Coronary artery (tissue), 2 donors: ENCODE measurements around the gene PDE8B.

Source experiments
- DNase-seq: peaks from one replicate; pipeline ENCODE4 v3.0.0-alpha.2; 2017; ENCODE audit warnings: low spot score
- H3K27ac ChIP-seq, 2 donors: fragments of 200-600 bp; sonication (generic); one replicate each; pipeline ENCODE4 v1.5.1; 2016 to 2019
- H3K4me3 ChIP-seq: fragments of 200-600 bp; sonication (generic); 2 replicates; pipeline ENCODE4 v1.5.1; 2016; ENCODE audit warnings: mild to moderate bottlenecking, moderate library complexity
- TF ChIP-seq, protein P1 (sequence below): fragments of 200-600 bp; sonication (generic); IDR thresholded peaks from one replicate; pipeline ENCODE4 v1.5.1; 2019; ENCODE audit warnings: antibody characterized with exemption

The PDE8B gene

DNA sequence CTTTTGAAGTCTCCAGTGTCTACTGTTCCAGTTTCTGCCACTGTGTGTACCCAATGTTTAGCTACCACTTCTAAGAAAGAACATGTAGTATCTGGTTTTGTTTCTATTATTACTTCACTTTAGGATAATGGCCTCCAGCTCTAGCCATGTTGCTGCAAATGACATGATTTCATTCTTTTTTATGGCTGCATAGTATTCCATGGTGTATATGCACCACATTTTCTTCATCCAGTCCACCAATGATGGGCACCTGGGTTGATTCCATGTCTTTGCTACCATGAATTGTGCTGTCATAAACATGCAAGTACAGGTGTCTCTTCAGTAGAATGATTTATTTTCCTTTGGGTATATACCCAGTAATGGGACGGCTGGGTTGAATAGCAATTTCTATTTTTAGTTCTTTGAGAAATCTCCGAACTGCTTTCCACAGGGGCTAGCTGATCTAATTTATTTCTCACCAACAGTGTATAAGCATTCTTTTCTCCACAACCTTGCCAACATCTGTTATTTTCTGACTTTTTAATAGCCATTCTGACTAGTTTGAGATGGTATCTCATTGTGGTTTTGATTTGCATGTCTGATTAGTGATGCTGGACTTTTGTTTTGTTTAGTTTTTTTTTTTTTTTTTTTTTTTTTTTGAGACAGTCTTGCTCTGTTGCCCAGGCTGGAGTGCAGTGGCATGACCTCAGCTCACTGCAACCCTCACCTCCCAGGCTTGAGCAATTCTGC lies 212.7 kb downstream of the PDE8B start:
- TF ChIP-seq, protein P1, sequence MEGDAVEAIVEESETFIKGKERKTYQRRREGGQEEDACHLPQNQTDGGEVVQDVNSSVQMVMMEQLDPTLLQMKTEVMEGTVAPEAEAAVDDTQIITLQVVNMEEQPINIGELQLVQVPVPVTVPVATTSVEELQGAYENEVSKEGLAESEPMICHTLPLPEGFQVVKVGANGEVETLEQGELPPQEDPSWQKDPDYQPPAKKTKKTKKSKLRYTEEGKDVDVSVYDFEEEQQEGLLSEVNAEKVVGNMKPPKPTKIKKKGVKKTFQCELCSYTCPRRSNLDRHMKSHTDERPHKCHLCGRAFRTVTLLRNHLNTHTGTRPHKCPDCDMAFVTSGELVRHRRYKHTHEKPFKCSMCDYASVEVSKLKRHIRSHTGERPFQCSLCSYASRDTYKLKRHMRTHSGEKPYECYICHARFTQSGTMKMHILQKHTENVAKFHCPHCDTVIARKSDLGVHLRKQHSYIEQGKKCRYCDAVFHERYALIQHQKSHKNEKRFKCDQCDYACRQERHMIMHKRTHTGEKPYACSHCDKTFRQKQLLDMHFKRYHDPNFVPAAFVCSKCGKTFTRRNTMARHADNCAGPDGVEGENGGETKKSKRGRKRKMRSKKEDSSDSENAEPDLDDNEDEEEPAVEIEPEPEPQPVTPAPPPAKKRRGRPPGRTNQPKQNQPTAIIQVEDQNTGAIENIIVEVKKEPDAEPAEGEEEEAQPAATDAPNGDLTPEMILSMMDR = no peak
- Histone ChIP-seq H3K4me3 (no peak overlapping the region), H3K27ac (no peak overlapping the region)
- DNase-seq = no peak

DNA sequence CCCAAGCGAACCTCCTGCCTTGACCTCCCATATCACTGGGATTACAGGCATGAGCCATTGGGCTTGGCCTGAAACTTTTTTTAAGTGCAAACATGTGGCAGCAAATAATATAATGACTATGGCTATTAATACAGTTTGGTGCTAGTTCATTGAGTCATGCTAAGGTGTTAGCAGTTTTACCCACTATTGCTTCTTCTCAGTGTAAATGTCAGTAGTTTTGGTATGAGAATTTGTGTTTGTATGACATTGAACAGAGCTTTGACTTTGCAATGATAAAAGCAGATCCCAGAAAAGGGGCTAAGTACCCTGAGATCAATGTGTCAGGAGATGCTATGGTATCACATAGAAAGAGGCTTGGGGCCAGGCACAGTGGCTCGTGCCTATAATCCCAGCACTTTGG lies 214.4 kb downstream of the PDE8B start:
- peak overlapping the region in 1 of 2 donors; percentile 13 for H3K27ac ChIP-seq
- DNase-seq = no peak
- no peak overlapping the region for H3K4me3 ChIP-seq
- TF ChIP-seq, protein P1 = no peak

DNA sequence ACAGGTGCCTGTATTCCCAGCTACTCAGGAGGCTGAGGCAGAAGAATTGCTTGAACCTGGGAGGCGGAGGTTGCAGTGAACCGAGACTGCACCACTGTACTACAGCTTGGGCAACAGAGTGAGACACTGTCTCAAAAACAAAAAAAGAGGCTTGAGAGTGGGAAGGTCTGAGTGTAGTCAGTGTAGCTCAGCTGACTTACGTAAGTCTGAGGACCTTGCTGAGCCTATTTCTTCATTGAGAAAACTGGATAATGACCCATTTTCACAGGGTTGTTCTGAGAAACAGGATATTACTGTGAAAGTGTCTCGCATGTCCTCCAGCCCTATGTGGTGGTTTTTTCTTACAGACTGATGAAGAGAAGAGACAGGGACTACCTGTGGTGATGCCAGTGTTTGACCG lies 214.9 kb downstream of the PDE8B start:
- peak overlapping the region in 1 of 2 donors; percentile 13 for H3K27ac ChIP-seq
- TF ChIP-seq, protein P1 = no peak
- no peak overlapping the region for H3K4me3 ChIP-seq
- no peak for DNase-seq

DNA sequence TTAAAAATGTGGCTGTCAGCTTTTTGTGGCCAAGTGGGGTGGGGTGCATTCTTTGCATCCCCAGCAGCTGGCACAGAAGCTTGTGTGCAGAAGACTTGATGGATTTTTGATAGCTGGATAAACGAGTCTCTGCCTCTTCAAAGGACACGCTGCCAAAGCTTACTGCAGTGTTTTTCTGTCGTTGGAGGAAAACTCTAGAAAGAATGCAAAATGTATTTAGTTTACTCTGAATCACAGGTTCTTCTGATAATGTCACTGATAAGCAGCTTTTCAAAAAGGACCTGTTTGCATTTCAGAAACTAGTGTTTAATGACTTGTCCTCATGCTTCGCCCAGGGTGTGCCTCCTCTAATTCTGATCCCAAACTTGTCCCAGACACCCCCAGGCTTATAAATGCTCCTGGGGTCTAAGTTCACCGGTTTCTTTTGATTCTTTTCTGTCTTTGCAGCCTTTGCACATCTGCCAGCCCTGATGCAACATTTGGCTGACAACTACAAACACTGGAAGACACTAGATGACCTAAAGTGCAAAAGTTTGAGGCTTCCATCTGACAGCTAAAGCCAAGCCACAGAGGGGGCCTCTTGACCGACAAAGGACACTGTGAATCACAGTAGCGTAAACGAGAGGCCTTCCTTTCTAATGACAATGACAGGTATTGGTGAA lies 215.6 kb downstream of the PDE8B start:
- TF ChIP-seq, protein P1 = no peak
- H3K4me3 ChIP-seq = no peak overlapping the region
- no peak for DNase-seq
- peak overlapping the region; percentile 11 to 13 for H3K27ac ChIP-seq

DNA sequence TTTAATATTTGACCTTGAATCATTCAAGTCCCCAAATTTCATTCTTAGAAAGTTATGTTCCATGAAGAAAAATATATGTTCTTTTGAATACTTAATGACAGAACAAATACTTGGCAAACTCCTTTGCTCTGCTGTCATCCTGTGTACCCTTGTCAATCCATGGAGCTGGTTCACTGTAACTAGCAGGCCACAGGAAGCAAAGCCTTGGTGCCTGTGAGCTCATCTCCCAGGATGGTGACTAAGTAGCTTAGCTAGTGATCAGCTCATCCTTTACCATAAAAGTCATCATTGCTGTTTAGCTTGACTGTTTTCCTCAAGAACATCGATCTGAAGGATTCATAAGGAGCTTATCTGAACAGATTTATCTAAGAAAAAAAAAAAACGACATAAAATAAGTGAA lies 216.2 kb downstream of the PDE8B start:
- H3K27ac ChIP-seq = peak overlapping the region; percentile 11 to 13
- TF ChIP-seq, protein P1 = no peak
- DNase-seq = no peak
- no peak overlapping the region for H3K4me3 ChIP-seq

DNA sequence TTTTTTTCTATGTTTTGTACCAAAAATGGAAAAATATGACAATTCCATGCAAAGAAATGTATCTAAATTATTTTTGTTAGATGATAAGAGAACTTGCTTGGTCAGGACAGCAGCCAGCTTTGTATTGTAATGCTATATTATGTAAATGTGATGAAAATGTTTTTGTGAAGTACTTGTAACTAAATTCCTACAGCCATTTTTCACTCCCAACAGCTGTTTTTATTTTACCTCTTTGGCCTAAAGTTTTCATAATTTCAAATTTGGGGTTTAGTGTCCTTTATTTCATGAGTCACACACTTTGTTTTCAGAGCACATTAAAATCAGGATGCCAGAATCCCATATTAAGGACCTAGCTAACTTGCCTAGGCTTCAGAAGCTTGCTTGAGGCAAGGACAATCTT lies 217.5 kb downstream of the PDE8B start:
- Histone ChIP-seq H3K27ac (peak overlapping the region in 1 of 2 donors; percentile 62), H3K4me3 (no peak overlapping the region)
- TF ChIP-seq, protein P1 = no peak
- no peak for DNase-seq

DNA sequence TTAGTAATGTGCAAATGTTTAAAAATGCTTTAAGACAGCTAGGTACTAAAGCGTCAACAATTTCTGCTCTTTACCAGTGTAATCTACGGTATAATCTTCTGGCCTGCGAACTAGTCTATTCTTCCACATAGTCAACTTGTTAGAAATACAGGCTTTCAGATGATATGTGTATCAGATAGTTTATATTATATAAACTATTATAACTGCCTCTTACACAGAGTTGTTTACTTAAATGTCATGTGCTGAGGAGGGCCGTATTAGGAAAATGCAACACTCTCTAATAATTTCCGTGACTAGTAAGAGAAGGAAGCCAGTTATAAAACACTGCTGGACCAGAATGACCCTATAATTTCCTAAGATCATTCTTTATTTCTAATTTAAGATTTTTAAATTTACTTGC lies 218.0 kb downstream of the PDE8B start:
- DNase-seq = no peak
- TF ChIP-seq, protein P1 = no peak
- Histone ChIP-seq H3K4me3 (no peak overlapping the region), H3K27ac (peak overlapping the region in 1 of 2 donors; percentile 62)
